Panc1 (cell line): ENCODE measurements around the gene RIPOR3. TPM values are rescaled to one million over a fixed set of nuclear protein-coding genes. Genes with fewer than 3 reads are reported as not detected.
A peak's percentile ranks its signal among the peaks of the same experiment; 100 is the strongest.

Experiments used
- ATAC-seq: fragments of 200-7000 bp; cut with Tn5 transposase; 2 replicates; pipeline ENCODE4 v1.9.1; 2020; ENCODE audit warnings: mild to moderate bottlenecking, moderate library complexity
- BruUV-seq: library from RNA; stranded (reverse); fragments of 400-500 nt; replicated peaks from 2 replicates; lab custom pipeline; 2021; lab: Mats Ljungman, UMichigan
- CTCF ChIA-PET: fragments of 300-600 bp; sonication (Branson Sonifier 250); formaldehyde crosslinking; loops from one replicate; lab custom pipeline; 2022; ENCODE audit warnings: antibody characterized with exemption; lab: Charles Lee
- POLR2A ChIA-PET: fragments of 300-600 bp; sonication (Branson Sonifier 250); formaldehyde crosslinking; loops from one replicate; lab custom pipeline; 2022; ENCODE audit warnings: antibody characterized with exemption; lab: Charles Lee
- DNase-seq: peaks from one replicate; pipeline ENCODE4 v3.0.0-alpha.2; 2010; ENCODE audit warnings: low read depth, low spot score
- H3K27ac ChIP-seq: 2 replicates; pipeline ENCODE4 v1.5.1; 2011; ENCODE audit warnings: mild to moderate bottlenecking, low read length, inconsistent platforms
- H3K27me3 ChIP-seq: fragments of 200-500 bp; sonication (Bioruptor generic); 2 replicates; pipeline ENCODE4 v1.6.0; 2014; ENCODE audit warnings: low read length, inconsistent platforms; ENCODE audit not compliant: control insufficient read depth, insufficient read depth
- H3K36me3 ChIP-seq: fragments of 200-500 bp; sonication (Bioruptor generic); 2 replicates; pipeline ENCODE4 v1.5.1; 2014; ENCODE audit warnings: inconsistent platforms, mild to moderate bottlenecking, low read length, moderate library complexity; ENCODE audit not compliant: control insufficient read depth, insufficient read depth
- H3K4me1 ChIP-seq: 2 replicates; pipeline ENCODE4 v1.5.1; 2011; ENCODE audit warnings: inconsistent platforms, mild to moderate bottlenecking, low read length, moderate library complexity; ENCODE audit not compliant: control insufficient read depth, insufficient read depth
- H3K4me3 ChIP-seq, 2 experiments: 2 replicates each; pipeline ENCODE4 v1.5.1; 2011 to 2012; ENCODE audit warnings: low read depth in 2 of 2, low read length in 2 of 2, mild to moderate bottlenecking in 2 of 2, inconsistent platforms in 1 of 2, moderate library complexity in 1 of 2
- H3K9me3 ChIP-seq: fragments of 200-500 bp; sonication (Bioruptor generic); 2 replicates; pipeline ENCODE4 v1.5.1; 2014; ENCODE audit warnings: low read depth, mild to moderate bottlenecking, inconsistent platforms, low read length, moderate library complexity; ENCODE audit not compliant: control insufficient read depth, insufficient read depth
- CTCF ChIP-seq: fragments of 450-650 bp; IDR thresholded peaks from 2 replicates; pipeline ENCODE4 v1.5.1; 2017; ENCODE audit warnings: mild to moderate bottlenecking
- POLR2AphosphoS5 ChIP-seq: IDR thresholded peaks from 2 replicates; pipeline ENCODE4 v1.6.1; 2012; ENCODE audit warnings: mild to moderate bottlenecking, low read depth, low read length, moderate library complexity
- REST ChIP-seq, 2 experiments: IDR thresholded peaks; 2 replicates each; pipeline ENCODE4 v1.6.1; 2011 to 2012; ENCODE audit warnings: low read depth in 2 of 2, control low read depth in 1 of 2, low read length in 1 of 2, mild to moderate bottlenecking in 1 of 2, moderate library complexity in 1 of 2; ENCODE audit not compliant: insufficient read depth in 1 of 2
- SIN3A ChIP-seq: IDR thresholded peaks from 2 replicates; pipeline ENCODE4 v1.6.1; 2012; ENCODE audit warnings: low read depth, mild to moderate bottlenecking, low read length, moderate library complexity, borderline replicate concordance; ENCODE audit not compliant: insufficient read depth
- TCF7L2 ChIP-seq: IDR thresholded peaks from 2 replicates; pipeline ENCODE4 v1.6.1; 2011; ENCODE audit warnings: mild to moderate bottlenecking, low read depth, low read length, inconsistent platforms
- in situ Hi-C: cut with HindIII; loops from 2 replicates; pipeline ENCODE4 v1.10.0; 2016; ENCODE audit warnings: low sequenced_read_pairs, low pct_unique_long_range_greater_than_20kb
- intact Hi-C: fragments of 100-400 bp; cut with micrococcal nuclease; formaldehyde crosslinking; loops from one replicate; pipeline ENCODE4 v1.10.0; 2022; ENCODE audit not compliant: unreplicated experiment
- total RNA-seq: library from RNA; stranded (reverse); gene quantifications from one replicate; pipeline ENCODE4 v1.2.1, GENCODE V29; 2021; ENCODE audit not compliant: unreplicated experiment

Gene RIPOR3
- total RNA-seq, 1 experiment from 2014 or later = 92.5 TPM

- CTCF ChIA-PET = no interaction called here
- BruUV-seq = no TSS peak
- in situ Hi-C loops = no loop called here
Measured at GRCh38 chr20:50668798-50669197, 22.5 kb downstream of the RIPOR3 start.

GRCh38 chr20:50668326-50668725 lies 23.0 kb downstream of the RIPOR3 start:
- ATAC-seq = no peak
- no peaks in the 10 kb centered on the region for H3K36me3 ChIP-seq
- no peak overlapping the region for H3K4me3 ChIP-seq
- peak overlapping the region; percentile 96 for H3K27ac ChIP-seq
- no peaks in the 10 kb centered on the region for H3K27me3 ChIP-seq
- no peak for DNase-seq
- TF ChIP-seq SIN3A = no peak
- TF ChIP-seq CTCF = no peak
- ChIA-PET POLR2A (interaction anchor here (1.9 kb wide), 1 partner anchor 66 kb away, joined by 5 read pairs; no protein-coding TSS in a partner anchor), CTCF (no interaction called here)
- intact Hi-C loops = no loop called here
- in situ Hi-C loops = no loop called here
- peaks cover 81% of the 10 kb centered on the region for H3K4me1 ChIP-seq
- no peaks in the 10 kb centered on the region for H3K9me3 ChIP-seq
- BruUV-seq = no TSS peak

More at GRCh38 chr20:50668798-50669197, 22.5 kb downstream of the RIPOR3 start:
- H3K27ac ChIP-seq = peak overlapping the region; percentile 99
- intact Hi-C loops = no loop called here
- no peak for DNase-seq
- H3K36me3 ChIP-seq = no peaks in the 10 kb centered on the region
- ATAC-seq = no peak
- no peaks in the 10 kb centered on the region for H3K27me3 ChIP-seq
- TF ChIP-seq TCF7L2 (no peak), SIN3A (no peak), CTCF (no peak), POLR2AphosphoS5 (no peak; the same call in 1 of the 2 replicates), REST (IDR thresholded peaks at IDR 0.05; ENCODE audit: insufficient read depth in 1 of 2, low read depth in 2 of 2, low read length in 1 of 2) (no peak)
- no peak overlapping the region for H3K4me3 ChIP-seq
- POLR2A ChIA-PET = interaction anchor here (1.1 kb wide), 1 partner anchor 60 kb away, joined by 8 read pairs; no protein-coding TSS in a partner anchor
- H3K9me3 ChIP-seq = no peaks in the 10 kb centered on the region
- H3K4me1 ChIP-seq = peaks cover 81% of the 10 kb centered on the region
